Measurements from ENCODE around the gene ASIC4. TPM values are rescaled to one million over a fixed set of nuclear protein-coding genes. Genes with fewer than 3 reads are reported as not detected.

The ASIC4 gene
- total RNA-seq, 1 donor from 2014 or later, result not detected

GRCh38 chr2:219525533-219526232 is 11.4 kb downstream of the ASIC4 start:
- no peak for DNase-seq
- ATAC-seq (ENCODE audit: poor library complexity), result no peak
- intact Hi-C loops (cut with DNase I), result no loop called here

- no peak for ATAC-seq (ENCODE audit: poor library complexity)
- intact Hi-C loops (cut with DNase I), result no loop called here
- no peak for DNase-seq
These were observed 12.2 kb downstream of the ASIC4 start for GRCh38 chr2:219526320-219527075.

GRCh38 chr2:219527076-219527394 is 12.8 kb downstream of the ASIC4 start:
- DNase-seq (no peak), ATAC-seq (ENCODE audit: poor library complexity) (peak; percentile 64)
- intact Hi-C loops (cut with DNase I), result no loop called here

DNA sequence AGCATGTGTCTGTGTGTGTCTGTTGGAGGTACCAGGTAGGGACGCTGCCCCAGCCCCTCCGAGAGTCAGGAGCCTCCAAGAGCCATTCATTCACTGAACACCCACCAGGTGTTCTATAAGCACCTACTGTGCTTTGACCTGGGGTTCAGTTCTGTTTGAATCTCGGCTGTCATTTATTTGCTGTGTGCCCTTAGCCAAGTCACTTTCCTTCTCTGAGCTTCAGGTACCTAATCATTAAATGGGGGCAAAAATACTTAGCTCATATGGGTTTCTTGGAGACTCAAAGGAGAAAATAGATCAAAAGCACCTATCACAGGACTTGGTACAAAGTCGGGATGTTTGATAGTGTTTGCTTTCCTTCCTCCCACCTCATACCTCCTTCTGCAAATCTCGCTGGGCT is 13.2 kb downstream of the ASIC4 start:
- no peak for DNase-seq
- intact Hi-C loops (cut with DNase I), result no loop called here

GRCh38 chr2:219530048-219530963 is 16.0 kb downstream of the ASIC4 start:
- ATAC-seq (ENCODE audit: poor library complexity), result peak; percentile 91
- intact Hi-C loops (cut with DNase I), result loop anchor here (2.0 to 5.0 kb wide), 2 partner anchors 53 to 126 kb away; no protein-coding TSS in a partner anchor
- peak; percentile 89 for DNase-seq

More for the DNA sequence above, 13.2 kb downstream of the ASIC4 start:
- no peak for ATAC-seq (ENCODE audit: poor library complexity)

- DNase-seq, result no peak
- no peak for ATAC-seq (ENCODE audit: poor library complexity)
- intact Hi-C loops (cut with DNase I), result loop anchor here (2.0 to 5.0 kb wide), 2 partner anchors 55 to 127 kb away; no protein-coding TSS in a partner anchor
These were observed 17.5 kb downstream of the ASIC4 start for GRCh38 chr2:219531639-219532377.

DNA sequence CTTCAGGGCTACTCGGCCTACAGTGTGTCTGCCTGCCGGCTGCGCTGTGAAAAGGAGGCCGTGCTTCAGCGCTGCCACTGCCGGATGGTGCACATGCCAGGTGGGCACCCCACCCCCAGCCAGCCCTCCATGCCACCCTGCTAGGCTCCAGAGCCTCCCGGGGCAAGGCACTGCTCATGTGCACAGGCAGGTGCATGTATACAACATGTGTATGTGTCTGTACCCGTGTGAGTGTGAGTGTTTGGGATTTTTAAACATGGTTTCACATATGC is 18.0 kb downstream of the ASIC4 start:
- DNase-seq (no peak), ATAC-seq (ENCODE audit: poor library complexity) (no peak)
- intact Hi-C loops (cut with DNase I), result loop anchor here (5.0 kb wide), 1 partner anchor 55 kb away; no protein-coding TSS in a partner anchor

DNA sequence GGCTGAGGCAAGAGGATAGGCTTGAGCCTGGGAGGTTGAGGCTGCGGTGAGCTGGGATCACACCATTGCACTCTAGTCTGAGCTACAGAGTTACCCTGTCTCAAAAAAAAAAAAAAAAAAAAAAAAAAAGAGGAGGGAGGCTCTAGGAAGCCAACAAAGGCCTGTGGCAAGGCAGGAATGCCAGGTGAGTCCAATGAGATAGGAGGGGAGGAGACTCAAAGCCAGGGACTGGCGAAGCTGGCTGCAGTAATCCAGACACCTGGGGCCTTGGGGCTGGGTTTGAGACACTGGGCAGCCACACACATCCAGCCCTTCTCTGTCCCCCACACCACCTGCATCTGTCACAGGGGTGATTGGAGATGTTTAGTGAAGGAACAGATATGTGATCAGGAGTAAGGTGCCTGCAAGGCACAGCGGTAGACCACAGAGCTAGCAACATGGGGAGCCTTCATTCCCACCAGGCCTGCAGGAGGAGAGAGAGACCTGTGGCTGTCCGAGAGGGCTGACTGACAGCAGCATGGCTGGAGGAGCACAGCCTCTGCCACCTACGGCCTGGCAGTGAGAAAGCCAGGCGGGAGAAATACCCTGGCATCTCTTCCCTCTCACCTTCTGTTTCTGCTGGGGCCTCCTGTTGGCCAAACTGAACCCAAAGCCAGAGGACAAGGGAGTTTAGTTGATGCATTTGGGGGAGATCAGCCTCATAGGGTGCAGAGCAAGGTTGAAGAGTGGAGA is 19.8 kb downstream of the ASIC4 start:
- no peak for ATAC-seq (ENCODE audit: poor library complexity)
- intact Hi-C loops (cut with DNase I), result loop anchor here (5.0 kb wide), 1 partner anchor 57 kb away; no protein-coding TSS in a partner anchor
- DNase-seq, result no peak

DNA sequence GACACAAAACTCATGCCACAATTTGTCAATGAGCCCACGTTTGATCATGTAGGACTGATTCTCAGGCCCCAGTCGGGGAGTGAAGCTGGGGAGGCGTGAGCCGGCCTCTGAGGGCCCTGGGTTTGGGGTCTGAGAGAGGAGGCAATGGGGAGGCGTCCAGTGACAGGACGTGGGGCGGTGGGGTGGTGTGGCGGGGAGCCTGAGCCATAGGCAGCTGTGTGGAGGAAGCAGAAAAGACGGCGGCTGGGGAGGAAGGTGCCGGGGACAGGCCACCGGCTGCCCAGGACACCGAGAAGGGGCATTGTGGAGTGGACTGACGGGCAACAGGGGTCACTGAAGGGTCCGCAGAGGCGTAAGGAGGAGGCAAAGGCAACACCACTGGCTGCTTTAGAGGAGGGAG is 22.1 kb downstream of the ASIC4 start:
- intact Hi-C loops (cut with DNase I), result no loop called here

DNA sequence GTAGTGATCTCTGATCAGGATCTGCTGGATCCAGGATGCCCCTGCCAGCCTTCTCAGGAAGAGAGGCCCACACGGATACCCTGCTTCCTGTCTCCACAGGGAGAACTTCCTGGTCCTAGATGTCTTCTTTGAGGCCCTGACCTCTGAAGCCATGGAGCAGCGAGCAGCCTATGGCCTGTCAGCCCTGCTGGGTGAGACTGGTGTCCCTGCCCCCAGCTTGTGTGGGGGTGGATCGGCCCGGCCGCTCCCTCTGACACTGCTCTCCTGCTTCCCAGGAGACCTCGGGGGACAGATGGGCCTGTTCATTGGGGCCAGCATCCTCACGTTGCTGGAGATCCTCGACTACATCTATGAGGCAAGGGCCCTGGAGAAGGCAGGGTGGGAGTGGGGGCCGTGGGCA is 22.7 kb downstream of the ASIC4 start:
- DNase-seq (no peak), ATAC-seq (ENCODE audit: poor library complexity) (no peak)
- intact Hi-C loops (cut with DNase I), result no loop called here

More for the DNA sequence above, 22.1 kb downstream of the ASIC4 start:
- DNase-seq, result no peak
- no peak for ATAC-seq (ENCODE audit: poor library complexity)

GRCh38 chr2:219537657-219538488 is 23.6 kb downstream of the ASIC4 start:
- intact Hi-C loops (cut with DNase I), result no loop called here
- DNase-seq (peak; percentile 37), ATAC-seq (ENCODE audit: poor library complexity) (no peak)

GRCh38 chr2:219538504-219538951 is 24.2 kb downstream of the ASIC4 start:
- intact Hi-C loops (cut with DNase I), result no loop called here
- DNase-seq (peak; percentile 31), ATAC-seq (ENCODE audit: poor library complexity) (no peak)

DNA sequence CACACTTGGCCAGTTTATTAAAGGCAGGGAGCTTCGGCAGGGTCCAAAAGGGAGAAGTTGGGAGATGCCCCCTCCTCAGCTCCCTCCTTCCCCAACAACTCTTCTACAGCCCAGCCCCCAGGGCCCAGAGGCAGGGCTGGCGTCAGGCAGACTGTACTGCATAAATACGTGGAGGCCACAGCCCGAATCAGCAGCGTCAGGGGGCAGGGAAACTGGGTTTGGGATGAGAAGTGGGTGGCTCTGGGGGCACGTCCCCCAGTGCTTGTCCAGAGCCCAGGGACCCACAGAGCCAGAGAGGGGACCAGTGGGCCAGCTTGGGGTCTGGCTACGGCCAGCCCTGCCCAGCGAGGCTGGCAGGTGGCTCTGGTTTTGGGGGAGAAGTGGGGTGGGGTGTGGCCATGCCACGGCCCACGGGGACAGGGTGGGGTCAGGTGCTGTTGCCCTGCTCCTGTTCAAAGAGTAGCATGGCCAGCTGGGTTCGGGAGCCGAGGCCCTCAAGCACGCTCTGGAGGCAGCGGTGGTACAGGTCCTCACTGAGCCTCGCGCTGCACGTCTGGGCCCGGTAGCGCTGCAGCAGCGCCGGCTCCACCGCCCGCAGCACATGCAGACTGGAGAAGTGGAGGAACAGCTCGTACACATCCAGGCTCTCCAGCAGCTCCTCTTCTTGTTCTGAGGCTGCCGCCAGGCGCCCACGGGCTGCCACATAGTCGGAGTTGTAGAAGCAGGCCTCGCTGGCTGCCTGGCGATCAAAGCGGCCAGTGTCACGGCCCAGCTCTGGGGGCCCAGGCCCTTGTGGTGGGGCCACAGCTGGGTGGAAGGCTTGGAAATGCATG is 24.9 kb downstream of the ASIC4 start:
- no peak for DNase-seq
- intact Hi-C loops (cut with DNase I), result no loop called here

DNA sequence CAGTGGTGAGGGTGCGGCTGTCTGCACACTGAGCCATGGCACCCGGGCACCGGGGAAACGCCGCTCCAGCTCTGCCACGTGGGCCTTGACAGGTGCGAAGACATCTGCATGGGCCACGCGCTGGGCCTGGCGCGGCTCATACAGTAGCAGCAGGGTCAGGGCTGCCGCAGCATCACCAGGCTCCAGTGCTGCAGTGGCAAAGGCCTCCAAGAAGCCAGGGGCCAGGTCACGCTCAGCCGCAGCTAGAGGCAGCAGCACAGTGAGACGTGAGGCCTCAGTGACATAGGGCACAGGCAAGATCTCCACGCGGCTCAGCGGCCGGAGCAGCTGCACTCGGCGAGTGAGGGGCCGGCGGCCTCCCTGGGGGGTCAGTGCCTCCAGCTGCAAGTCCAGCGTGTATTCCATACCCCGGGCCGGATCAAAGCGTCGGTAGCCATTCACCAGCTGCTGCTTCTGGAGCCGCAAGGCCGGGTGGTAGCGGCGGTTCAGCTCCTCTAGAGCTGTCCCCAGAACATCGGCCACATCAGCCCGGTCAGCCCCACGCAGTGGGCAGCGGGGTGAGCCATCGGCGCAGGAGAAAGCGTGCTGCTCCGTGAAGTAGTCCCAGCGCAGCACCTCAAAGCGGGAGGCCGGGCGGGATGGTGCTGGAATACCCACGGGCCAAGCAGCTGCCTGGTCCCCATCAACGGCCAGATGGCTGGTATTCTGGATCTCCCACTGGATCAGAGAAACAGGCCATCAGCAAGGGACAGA is 25.8 kb downstream of the ASIC4 start:
- intact Hi-C loops (cut with DNase I), result loop anchor here (5.0 kb wide), 2 partner anchors 102 to 147 kb away; no protein-coding TSS in a partner anchor
- ATAC-seq (ENCODE audit: poor library complexity), result no peak
- DNase-seq, result no peak

More for the DNA sequence above, 24.9 kb downstream of the ASIC4 start:
- no peak for ATAC-seq (ENCODE audit: poor library complexity)

- ATAC-seq (ENCODE audit: poor library complexity) (no peak), DNase-seq (no peak)
- intact Hi-C loops (cut with DNase I), result loop anchor here (5.0 kb wide), 2 partner anchors 101 to 146 kb away; no protein-coding TSS in a partner anchor
These were observed 26.7 kb downstream of the ASIC4 start for GRCh38 chr2:219540784-219541504.

All from Right ventricle myocardium superior (tissue), 1 donor.